Medulla oblongata (tissue), 1 donor: Measurements from ENCODE around the gene DLG3.
"Not testable (repeated sequence)": the region's sequence is repeated elsewhere in the genome, so short reads cannot be mapped to it uniquely, and the experiment has no call there.

Source experiments
- DNase-seq: peaks from one replicate; pipeline ENCODE4 v3.0.0-alpha.2; 2015; ENCODE audit errors: extremely low spot score

The DLG3 gene

DNA sequence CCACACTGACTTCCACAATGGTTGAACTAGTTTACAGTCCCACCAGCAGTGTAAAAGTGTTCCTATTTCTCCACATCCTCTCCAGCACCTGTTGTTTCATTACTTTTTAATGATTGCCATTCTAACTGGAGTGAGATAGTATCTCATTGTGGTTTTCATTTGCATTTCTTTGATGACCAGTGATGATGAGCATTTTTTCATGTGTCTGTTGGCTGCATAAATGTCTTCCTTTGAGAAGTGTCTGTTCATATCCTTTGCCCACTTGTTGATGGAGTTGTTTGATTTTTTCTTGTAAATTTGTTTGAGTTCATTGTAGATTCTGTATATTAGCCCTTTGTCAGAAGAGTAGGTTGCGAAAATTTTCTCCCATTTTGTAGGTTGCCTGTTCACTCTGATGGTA is 71.1 kb downstream of the DLG3 start:
- not testable (repeated sequence) for DNase-seq

DNA sequence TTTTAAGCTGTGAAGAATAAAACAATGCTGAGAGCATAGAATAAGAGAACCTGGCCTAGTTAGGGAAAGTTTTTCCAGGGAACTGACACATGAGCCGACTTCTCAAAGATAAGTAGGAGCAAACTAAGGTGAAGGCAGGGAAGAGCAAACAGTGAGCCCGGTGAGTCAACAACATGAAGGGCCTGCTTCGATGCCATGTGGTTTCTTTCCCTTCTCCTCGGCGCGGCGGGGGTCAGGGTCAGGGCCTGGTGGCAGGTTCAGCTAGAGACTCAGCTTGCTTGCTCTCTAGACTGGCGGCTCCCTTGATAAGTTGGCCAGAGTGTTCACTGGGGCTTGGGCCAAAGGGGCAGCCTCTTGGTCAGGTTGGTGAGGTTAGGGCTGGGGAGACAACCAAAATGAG is 81.1 kb downstream of the DLG3 start:
- no peak for DNase-seq

GRCh38 chrX:70527053-70527452 is 82.4 kb downstream of the DLG3 start:
- DNase-seq: no peak

DNA sequence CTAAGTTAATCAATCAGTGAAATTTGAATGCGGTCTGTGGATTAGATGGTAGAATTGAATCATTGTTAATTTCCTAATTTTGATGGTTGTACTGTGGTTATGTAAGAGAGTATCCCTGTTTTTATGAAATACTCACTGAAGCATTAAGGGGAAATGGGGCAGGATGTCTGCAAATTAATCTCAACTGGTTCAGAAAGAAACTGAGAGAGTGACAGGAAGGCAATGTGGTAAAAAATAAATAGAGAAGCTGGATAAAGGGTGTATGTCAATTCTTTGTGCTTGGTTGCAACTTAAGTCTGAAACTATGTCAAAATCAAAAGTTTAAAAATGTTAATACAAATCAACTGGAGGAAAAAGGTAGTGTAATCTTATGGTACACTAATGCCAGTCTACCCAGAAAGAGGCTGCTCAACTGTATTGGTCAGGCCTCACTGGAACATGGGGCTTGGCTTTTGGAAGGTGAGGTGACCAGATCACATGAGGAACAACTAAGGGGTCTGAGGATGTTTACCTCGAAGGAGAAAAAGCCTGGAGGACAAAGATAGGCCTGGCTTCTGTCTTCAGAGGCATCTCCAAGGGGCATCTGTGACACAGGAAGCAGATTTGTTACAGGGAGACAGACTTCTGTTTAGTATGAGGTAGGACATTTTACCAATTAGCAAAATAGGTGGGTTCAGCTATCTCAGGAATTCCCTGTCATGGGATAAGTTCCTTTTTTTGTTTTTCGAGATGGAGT is 83.1 kb downstream of the DLG3 start:
- DNase-seq: no peak

DNA sequence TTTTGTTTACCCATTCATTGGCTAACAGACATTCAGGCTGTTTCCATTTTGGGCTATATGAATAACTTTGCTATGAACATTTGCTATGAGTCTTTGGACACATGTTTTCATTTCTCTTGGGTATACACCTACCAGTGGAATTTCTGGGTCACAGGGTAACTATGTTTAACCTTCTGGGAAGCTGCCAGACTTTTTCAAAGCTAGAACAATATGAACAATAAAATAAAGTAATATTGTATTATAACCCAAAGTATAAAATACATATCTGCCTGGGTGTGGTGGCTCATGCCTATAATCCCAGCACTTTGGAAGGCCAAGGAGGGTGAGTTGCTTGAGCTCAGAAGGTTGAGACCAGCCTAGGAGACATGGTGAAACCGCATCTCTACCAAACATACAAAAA is 90.6 kb downstream of the DLG3 start:
- DNase-seq: no peak

- no peak for DNase-seq
Observed at GRCh38 chrX:70549429-70549828, 104.8 kb downstream of the DLG3 start.

GRCh38 chrX:70552130-70552704 is 107.6 kb downstream of the DLG3 start:
- no peak for DNase-seq

DNA sequence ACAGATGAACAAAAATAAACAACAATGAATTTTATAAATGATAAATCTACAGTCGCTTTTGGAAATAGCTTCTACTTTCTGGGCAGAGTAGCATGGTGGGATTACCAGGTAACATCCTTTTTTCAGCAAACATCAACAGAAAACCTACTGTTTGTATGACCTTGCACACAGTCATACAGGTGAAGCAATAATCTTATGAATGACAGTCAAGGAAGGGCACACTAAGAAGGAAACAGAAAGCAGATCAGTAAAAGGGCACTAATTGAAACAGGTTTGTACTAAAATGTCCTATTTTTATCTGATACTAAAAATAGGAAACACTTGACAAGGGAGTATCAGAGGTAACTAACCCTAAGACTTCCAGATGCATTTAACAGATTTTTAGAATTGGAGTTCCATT is 108.9 kb downstream of the DLG3 start:
- DNase-seq: no peak

- no peak for DNase-seq
Observed at GRCh38 chrX:70554081-70554480, 109.4 kb downstream of the DLG3 start.

DNA sequence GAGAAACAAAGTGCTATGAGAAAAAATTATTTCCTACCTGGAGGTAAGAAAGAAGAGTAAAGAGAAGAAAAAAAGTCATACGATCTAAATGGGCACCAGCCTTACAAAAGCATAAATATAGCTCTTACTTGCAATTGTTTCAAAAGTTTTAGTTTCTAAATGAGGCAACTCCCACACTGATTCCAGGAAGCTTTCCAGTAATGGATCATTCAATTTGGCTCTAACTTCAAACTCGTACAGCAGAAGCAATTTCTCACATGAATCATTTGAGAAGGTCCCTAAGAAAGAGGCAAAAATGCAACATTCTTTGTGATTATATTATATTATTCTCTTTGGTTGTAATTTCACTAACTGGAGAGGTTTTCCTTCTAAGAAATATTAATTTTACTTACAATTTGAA is 109.9 kb downstream of the DLG3 start:
- no peak for DNase-seq

GRCh38 chrX:70554948-70555347 is 110.3 kb downstream of the DLG3 start:
- no peak for DNase-seq
